Suprapubic skin (tissue), 4 donors: ENCODE data around the gene IGSF9. TPM values are rescaled to one million over a fixed set of nuclear protein-coding genes. Genes with fewer than 3 reads are reported as not detected.

Source experiments
- DNase-seq, 2 donors: peaks; one replicate each; pipeline ENCODE4 v3.0.0-alpha.2; 2019; ENCODE audit warnings: low spot score in 2 of 2
- H3K27ac ChIP-seq: fragments of 200-600 bp; sonication (generic); one replicate; pipeline ENCODE4 v1.5.1; 2019
- H3K27me3 ChIP-seq: fragments of 200-600 bp; sonication (generic); one replicate; pipeline ENCODE4 v1.5.1; 2019
- H3K36me3 ChIP-seq: fragments of 200-600 bp; sonication (generic); one replicate; pipeline ENCODE4 v1.5.1; 2019
- H3K4me1 ChIP-seq: fragments of 200-600 bp; sonication (generic); one replicate; pipeline ENCODE4 v1.5.1; 2019
- H3K4me3 ChIP-seq: fragments of 200-600 bp; sonication (generic); one replicate; pipeline ENCODE4 v1.5.1; 2019; ENCODE audit warnings: mild to moderate bottlenecking
- H3K9me3 ChIP-seq: fragments of 200-600 bp; sonication (generic); one replicate; pipeline ENCODE4 v1.5.1; 2019
- EP300 ChIP-seq: sonication (generic); formaldehyde crosslinking; IDR thresholded peaks from one replicate; pipeline ENCODE4 v1.6.1; 2017; ENCODE audit warnings: antibody characterized with exemption
- POLR2A ChIP-seq, 2 donors: fragments of 450-650 bp; IDR thresholded peaks; one replicate each; pipeline ENCODE4 v1.6.1; 2017; ENCODE audit warnings: antibody characterized with exemption in 2 of 2, mild to moderate bottlenecking in 2 of 2, moderate library complexity in 2 of 2
- POLR2AphosphoS5 ChIP-seq, 3 donors: sonication (generic); formaldehyde crosslinking; IDR thresholded peaks; one replicate each; pipeline ENCODE4 v1.6.1; 2017; ENCODE audit warnings: antibody characterized with exemption in 3 of 3
- WGBS: methylation state at CpG from one replicate; pipeline ENCODE4 v1.1.5; 2018; 5-methylcytosine and 5-hydroxymethylcytosine counted together
- total RNA-seq, 4 donors: library from RNA; depleted of rRNA; stranded (reverse); fragments of >200 nt; gene quantifications; one replicate each; pipeline ENCODE4 v1.1.0, GENCODE V29; 2016
- TF ChIP-seq, protein P1 (sequence below), 2 donors: fragments of 200-600 bp in 1 of 2; fragments of 450-650 bp in 1 of 2; sonication (generic) in 1 of 2; IDR thresholded peaks; one replicate each; pipeline ENCODE4 v1.5.1; 2016 to 2019; ENCODE audit warnings: antibody characterized with exemption in 2 of 2, mild to moderate bottlenecking in 1 of 2, moderate library complexity in 1 of 2

Gene IGSF9
- total RNA-seq, 4 donors from 2014 or later = 26.1 to 44.1 (median 28.4) TPM

DNA sequence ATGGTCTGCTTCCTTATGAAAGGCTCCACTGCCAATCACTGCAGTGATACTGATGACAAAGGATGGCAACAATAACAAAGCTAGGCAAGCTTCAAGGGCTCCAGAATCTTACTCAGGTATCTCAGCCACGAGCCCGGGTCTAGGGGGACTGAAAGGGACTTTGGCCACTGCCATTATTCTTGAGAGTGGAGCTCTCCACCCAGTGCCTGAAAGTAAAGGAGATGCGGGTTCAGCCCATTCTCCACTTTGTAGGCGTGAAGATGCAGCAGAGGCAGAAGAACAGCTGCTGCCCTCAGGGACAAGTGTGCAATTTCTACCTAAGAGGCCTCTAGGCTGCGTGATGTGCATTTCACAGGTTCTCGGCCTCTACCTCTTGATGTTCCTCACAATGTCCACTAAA lies 40.1 kb upstream of the IGSF9 start:
- H3K4me3 ChIP-seq = no peak overlapping the region
- H3K36me3 ChIP-seq = peaks cover 6% of the 10 kb centered on the region
- TF ChIP-seq EP300 (no peak), POLR2AphosphoS5 (IDR thresholded peaks at IDR 0.05) (no peak)
- TF ChIP-seq, protein P1, sequence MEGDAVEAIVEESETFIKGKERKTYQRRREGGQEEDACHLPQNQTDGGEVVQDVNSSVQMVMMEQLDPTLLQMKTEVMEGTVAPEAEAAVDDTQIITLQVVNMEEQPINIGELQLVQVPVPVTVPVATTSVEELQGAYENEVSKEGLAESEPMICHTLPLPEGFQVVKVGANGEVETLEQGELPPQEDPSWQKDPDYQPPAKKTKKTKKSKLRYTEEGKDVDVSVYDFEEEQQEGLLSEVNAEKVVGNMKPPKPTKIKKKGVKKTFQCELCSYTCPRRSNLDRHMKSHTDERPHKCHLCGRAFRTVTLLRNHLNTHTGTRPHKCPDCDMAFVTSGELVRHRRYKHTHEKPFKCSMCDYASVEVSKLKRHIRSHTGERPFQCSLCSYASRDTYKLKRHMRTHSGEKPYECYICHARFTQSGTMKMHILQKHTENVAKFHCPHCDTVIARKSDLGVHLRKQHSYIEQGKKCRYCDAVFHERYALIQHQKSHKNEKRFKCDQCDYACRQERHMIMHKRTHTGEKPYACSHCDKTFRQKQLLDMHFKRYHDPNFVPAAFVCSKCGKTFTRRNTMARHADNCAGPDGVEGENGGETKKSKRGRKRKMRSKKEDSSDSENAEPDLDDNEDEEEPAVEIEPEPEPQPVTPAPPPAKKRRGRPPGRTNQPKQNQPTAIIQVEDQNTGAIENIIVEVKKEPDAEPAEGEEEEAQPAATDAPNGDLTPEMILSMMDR (IDR thresholded peaks at IDR 0.05) = no peak
- no peak overlapping the region for H3K27ac ChIP-seq
- WGBS = 97% methylated on average over 6 of the region's 6 CpGs
- H3K9me3 ChIP-seq = no peaks in the 10 kb centered on the region
- no peaks in the 10 kb centered on the region for H3K27me3 ChIP-seq
- H3K4me1 ChIP-seq = no peaks in the 10 kb centered on the region
- no peak for DNase-seq

DNA sequence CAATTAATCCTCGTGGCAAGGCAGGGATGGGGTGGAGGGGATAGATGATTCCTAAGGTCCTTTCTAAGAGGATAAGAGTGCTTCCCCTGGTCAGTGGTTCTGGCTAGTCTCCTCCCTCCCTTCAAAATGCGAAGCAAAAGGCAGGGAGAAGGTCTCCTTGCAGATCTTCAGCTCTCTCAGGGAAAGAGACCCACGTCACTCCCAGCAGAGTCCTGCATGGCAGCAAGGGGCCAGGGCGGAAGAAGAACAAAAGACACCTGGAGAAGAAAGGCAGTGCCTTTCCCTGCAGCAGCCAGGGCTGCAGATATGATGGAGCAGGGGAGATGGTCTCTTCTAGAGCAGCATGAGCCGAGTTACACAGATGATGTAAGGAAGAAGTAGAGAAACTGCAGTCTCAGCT lies 38.3 kb upstream of the IGSF9 start:
- WGBS = 75% methylated on average over 5 of the region's 5 CpGs
- TF ChIP-seq EP300 (no peak), POLR2AphosphoS5 (IDR thresholded peaks at IDR 0.05) (no peak), POLR2A (IDR thresholded peaks at IDR 0.05) (no peak)
- TF ChIP-seq, protein P1 (IDR thresholded peaks at IDR 0.05) = no peak
- H3K4me3 ChIP-seq = no peak overlapping the region
- H3K4me1 ChIP-seq = no peaks in the 10 kb centered on the region
- no peak for DNase-seq
- H3K27me3 ChIP-seq = no peaks in the 10 kb centered on the region
- peaks cover 6% of the 10 kb centered on the region for H3K36me3 ChIP-seq
- no peak overlapping the region for H3K27ac ChIP-seq
- H3K9me3 ChIP-seq = no peaks in the 10 kb centered on the region

DNA sequence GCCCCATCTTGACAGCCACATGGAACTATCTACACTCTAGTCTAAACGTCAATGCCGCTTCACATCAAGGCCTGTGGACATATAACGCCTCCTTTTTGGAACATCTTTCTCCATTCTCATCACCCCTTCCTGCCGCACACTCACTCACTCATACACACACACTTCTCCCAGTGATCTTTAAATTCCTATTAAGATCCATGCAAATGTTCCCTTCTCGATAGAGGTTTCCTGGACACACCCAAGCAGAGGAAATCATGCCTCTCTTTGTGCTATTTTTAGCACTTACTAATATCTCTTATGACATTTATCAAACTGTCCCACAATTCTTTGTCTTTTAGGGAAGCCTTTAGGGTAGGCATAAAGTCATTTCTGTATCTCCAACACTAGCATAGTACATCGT lies 36.9 kb upstream of the IGSF9 start:
- no peaks in the 10 kb centered on the region for H3K4me1 ChIP-seq

DNA sequence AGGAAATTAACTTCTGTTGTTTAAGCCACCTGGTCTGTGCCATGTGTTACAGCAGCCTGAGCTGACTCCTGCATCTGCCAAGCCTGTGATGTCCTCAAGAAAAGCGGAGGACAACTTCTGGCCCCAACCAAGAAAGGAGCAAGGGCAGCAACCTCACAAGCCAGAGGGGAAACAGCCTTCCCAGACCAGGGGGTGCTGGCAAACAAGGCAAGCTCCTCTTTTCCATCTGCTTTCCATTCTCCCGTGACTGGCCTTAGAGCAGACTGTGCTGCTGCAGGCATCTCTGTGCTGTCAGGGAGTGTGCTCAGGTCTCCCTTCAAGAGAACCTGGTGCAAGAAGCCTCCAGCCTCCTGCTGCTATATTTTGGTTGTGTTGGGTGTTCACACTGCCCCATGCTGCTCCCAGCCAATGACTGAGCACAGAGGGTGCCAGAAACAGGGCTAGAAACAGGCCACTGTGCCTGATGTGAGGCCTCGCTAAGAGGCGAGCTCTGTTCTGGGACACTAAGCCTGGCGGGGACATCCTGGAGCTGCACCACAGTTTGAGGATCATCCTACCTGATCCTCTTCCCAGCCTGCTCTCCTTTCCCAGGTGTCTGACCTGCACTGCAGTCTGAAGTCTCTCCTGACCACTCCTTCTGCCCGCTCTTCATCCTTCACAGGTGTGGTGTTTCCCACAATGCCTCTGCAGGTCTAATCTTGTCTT lies 36.1 kb upstream of the IGSF9 start:
- no peak for TF ChIP-seq EP300
- TF ChIP-seq POLR2A (IDR thresholded peaks at IDR 0.05) = no peak
- TF ChIP-seq, protein P1 (IDR thresholded peaks at IDR 0.05) = no peak
- no peak for TF ChIP-seq POLR2AphosphoS5 (IDR thresholded peaks at IDR 0.05)
- Histone ChIP-seq H3K27ac (no peak overlapping the region), H3K27me3 (no peaks in the 10 kb centered on the region), H3K36me3 (peaks cover 6% of the 10 kb centered on the region), H3K4me3 (no peak overlapping the region), H3K9me3 (no peaks in the 10 kb centered on the region), H3K4me1 (no peaks in the 10 kb centered on the region)
- WGBS = 93% methylated on average over 6 of the region's 6 CpGs
- no peak for DNase-seq

More for the DNA sequence above, 36.9 kb upstream of the IGSF9 start:
- H3K27me3 ChIP-seq = no peaks in the 10 kb centered on the region
- no peak overlapping the region for H3K27ac ChIP-seq
- peaks cover 6% of the 10 kb centered on the region for H3K36me3 ChIP-seq
- H3K9me3 ChIP-seq = no peaks in the 10 kb centered on the region
- WGBS = 75% methylated on average over 5 of the region's 6 CpGs
- DNase-seq = no peak
- H3K4me3 ChIP-seq = no peak overlapping the region
- TF ChIP-seq EP300 (no peak), POLR2A (IDR thresholded peaks at IDR 0.05) (no peak), POLR2AphosphoS5 (IDR thresholded peaks at IDR 0.05) (no peak)
- TF ChIP-seq, protein P1 (IDR thresholded peaks at IDR 0.05) = no peak

DNA sequence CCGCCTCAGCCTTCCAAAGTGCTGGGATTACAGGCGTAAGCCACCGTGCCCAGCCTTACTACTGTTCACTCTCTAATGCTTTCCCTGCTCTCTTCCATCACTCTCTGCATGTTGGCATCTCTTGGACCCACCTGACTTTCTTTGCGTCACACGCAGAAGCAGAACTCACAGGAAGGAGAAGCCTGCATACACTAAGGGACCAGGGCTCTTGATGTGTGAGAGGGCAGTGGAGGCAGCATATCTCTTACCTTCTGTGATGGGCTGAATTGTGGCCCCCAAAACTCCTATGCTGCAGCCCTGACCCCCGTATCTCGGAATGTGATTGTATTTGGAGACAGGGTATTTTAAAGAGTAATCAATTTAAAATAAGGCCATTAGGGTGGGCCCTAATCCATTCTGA lies 35.4 kb upstream of the IGSF9 start:
- TF ChIP-seq EP300 (no peak), POLR2AphosphoS5 (IDR thresholded peaks at IDR 0.05) (no peak), POLR2A (IDR thresholded peaks at IDR 0.05) (no peak)
- TF ChIP-seq, protein P1 (IDR thresholded peaks at IDR 0.05) = no peak
- no peaks in the 10 kb centered on the region for H3K4me1 ChIP-seq
- no peak overlapping the region for H3K27ac ChIP-seq
- H3K36me3 ChIP-seq = peaks cover 6% of the 10 kb centered on the region
- H3K4me3 ChIP-seq = no peak overlapping the region
- H3K9me3 ChIP-seq = no peaks in the 10 kb centered on the region
- DNase-seq = no peak
- no peaks in the 10 kb centered on the region for H3K27me3 ChIP-seq
- WGBS = 93% methylated on average over 7 of the region's 7 CpGs
